ENCODE results near the gene CFAP54.

GRCh38 chr12:96720363-96720705 is 231.0 kb downstream of the CFAP54 start:
- TF ChIP-seq POLR2AphosphoS5 (IDR thresholded peaks at IDR 0.05) (no peak), POLR2A (IDR thresholded peaks at IDR 0.05) (no peak), CTCF (IDR thresholded peaks at IDR 0.05) (no peak)

Measured in suprapubic skin (tissue), 4 donors.